Mononuclear cell (primary cell): ENCODE data around the gene GYS2. TPM values are rescaled to one million over a fixed set of nuclear protein-coding genes. Genes with fewer than 3 reads are reported as not detected.

ENCODE experiments used
- H3K27me3 ChIP-seq: 2 replicates; pipeline ENCODE4 v1.6.0; 2011; ENCODE audit warnings: low read length, control low read depth; ENCODE audit not compliant: insufficient read depth
- H3K4me1 ChIP-seq: 2 replicates; pipeline ENCODE4 v1.5.1; 2011; ENCODE audit warnings: mild to moderate bottlenecking, low read length, control low read depth; ENCODE audit not compliant: insufficient read depth
- H3K4me3 ChIP-seq: 2 replicates; pipeline ENCODE4 v1.5.1; 2011; ENCODE audit warnings: mild to moderate bottlenecking, low read length, moderate library complexity
- H3K9me3 ChIP-seq: 2 replicates; pipeline ENCODE4 v1.5.1; 2011; ENCODE audit warnings: low read depth, mild to moderate bottlenecking, control low read depth, low read length
- total RNA-seq: library from RNA; depleted of rRNA; stranded (reverse); fragments of >200 nt; gene quantifications from one replicate; pipeline ENCODE4 v1.2.3, GENCODE V29; 2012

The GYS2 gene
- total RNA-seq, 1 donor: not detected

DNA sequence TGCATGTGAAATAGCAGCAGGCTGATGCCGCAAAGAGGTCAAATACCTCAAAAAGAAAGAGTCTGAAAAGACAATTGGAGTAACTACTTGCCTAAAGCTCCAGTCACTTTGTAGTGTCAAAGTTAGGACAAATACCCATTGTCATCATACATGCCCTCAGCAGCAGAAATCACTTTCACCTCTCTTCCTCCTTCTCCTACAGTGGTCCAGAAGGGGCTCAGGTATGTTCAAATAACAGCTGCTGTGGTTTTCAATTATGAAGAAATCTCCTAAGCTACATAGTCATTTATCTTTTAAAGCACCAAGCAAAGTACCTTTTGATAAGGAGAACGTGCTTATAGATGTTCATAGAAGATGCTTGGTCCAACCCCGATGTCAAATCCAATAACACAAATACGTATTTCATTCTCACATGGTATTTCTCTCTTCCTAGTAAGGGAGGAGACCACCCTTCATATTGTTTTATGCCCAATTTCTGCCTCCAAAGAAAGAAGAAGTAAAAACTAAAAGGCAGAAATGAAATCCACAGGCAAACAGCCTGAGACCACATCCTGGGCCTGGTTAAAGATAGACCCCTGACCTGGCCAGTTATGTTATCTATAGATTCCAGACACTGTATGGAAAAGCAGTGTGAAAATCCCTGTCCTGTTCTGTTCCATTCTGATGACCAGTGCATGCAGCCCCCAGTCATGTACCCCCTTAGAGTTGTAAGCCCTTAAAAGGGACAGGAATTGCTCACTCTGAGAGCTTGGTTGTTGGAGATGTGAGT lies 23.7 kb downstream of the GYS2 start:
- Histone ChIP-seq H3K4me1 (no peaks in the 10 kb centered on the region), H3K9me3 (no peaks in the 10 kb centered on the region), H3K27me3 (no peaks in the 10 kb centered on the region), H3K4me3 (no peak overlapping the region)

GRCh38 chr12:21577516-21577915 lies 27.1 kb downstream of the GYS2 start:
- no peaks in the 10 kb centered on the region for H3K9me3 ChIP-seq
- no peaks in the 10 kb centered on the region for H3K27me3 ChIP-seq
- no peaks in the 10 kb centered on the region for H3K4me1 ChIP-seq
- H3K4me3 ChIP-seq: no peak overlapping the region

GRCh38 chr12:21576431-21576830 lies 28.2 kb downstream of the GYS2 start:
- Histone ChIP-seq H3K4me1 (no peaks in the 10 kb centered on the region), H3K4me3 (no peak overlapping the region), H3K9me3 (no peaks in the 10 kb centered on the region), H3K27me3 (no peaks in the 10 kb centered on the region)

DNA sequence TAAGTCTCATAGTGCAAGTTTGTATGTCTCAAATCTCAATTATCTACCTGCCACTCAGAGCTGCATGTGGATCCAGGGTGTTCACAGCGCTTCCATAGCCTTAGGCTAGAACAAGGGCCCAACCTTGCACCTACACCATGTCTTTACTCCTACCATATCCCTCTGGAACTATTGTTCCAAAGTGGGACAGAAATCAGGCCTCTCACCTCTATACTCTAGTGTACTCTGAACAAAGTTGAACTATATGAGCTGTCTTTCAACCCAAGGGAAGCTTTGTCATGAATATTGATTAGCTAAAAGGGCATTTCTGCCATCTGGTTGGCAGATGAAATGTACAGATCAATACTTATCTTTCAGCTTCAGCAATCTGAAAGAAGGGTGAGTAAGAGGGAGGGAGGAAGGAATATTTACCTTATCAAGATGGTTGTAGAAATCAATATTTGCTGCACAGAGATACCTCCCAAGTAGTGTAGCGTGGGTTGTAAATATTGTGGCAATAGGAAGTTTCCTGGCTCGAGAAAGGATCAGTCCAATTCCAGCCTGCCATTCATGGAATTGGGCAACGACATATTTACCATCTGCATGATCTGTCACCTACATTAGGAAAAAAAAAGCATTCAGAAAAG lies 30.8 kb downstream of the GYS2 start:
- H3K4me1 ChIP-seq: no peaks in the 10 kb centered on the region
- H3K27me3 ChIP-seq: no peaks in the 10 kb centered on the region
- no peaks in the 10 kb centered on the region for H3K9me3 ChIP-seq
- no peak overlapping the region for H3K4me3 ChIP-seq

DNA sequence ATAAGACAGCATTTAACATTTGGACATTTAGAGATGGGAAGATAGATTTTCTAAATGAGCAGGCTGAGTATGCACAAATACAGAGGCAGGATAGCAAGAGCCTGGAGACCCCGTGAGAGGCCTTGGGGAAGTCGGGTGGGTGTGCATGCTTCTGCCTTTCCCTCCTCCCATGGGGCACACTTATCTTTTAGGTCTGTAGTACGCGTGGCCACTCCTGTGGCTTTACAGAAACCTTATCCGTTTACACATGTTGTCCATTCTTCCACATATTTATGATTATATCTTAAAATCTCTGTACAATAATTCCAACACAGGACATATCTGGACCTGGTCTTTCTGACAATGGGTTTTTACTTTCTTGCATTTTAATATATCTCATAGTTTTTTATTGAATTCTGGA lies 33.6 kb downstream of the GYS2 start:
- Histone ChIP-seq H3K4me1 (no peaks in the 10 kb centered on the region), H3K27me3 (no peaks in the 10 kb centered on the region), H3K9me3 (no peaks in the 10 kb centered on the region), H3K4me3 (no peak overlapping the region)

DNA sequence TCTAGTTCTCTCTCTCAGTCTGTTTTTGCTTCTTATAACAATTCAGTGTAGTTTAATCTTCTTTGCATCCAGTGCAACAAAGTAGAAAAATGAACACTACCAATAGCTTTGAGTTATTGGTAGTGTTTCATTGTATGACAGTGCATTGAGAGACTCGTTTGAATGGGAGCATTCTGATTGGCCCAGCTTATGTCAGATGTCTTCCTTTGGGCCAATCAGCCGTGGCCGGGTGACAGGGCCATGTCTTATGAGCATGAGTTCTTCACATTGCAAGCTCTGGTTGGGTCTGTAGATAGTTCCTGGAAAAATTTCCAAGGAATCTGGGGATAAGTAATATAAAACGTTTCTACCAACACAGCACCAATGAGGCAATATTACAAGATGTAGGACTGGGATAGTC lies 36.5 kb downstream of the GYS2 start:
- Histone ChIP-seq H3K4me1 (no peaks in the 10 kb centered on the region), H3K27me3 (no peaks in the 10 kb centered on the region), H3K4me3 (no peak overlapping the region), H3K9me3 (no peaks in the 10 kb centered on the region)

DNA sequence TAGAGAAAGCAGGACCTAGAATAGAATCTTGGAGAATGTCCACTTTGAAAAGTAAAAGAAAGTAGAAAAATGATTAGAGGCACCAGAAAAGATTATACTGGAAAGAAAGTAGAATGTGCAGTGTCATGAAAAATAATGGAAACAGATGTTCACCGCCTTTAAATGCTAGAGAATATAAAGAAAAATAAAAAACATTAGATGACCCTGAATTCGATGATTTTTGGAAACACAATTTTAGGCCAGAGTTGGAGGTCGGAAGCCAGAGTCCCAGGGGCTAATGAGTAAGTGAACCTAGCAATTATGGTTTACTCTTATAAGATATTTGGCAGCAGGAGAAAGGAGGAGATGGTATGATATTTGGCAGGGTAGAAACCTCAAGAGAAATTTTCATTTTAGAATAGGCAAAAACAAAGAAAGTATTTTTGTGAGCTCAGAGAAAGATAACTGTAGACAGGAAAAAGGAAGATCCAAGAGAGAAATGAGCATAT lies 37.7 kb downstream of the GYS2 start:
- H3K9me3 ChIP-seq: no peaks in the 10 kb centered on the region
- no peaks in the 10 kb centered on the region for H3K4me1 ChIP-seq
- H3K27me3 ChIP-seq: no peaks in the 10 kb centered on the region
- no peak overlapping the region for H3K4me3 ChIP-seq

DNA sequence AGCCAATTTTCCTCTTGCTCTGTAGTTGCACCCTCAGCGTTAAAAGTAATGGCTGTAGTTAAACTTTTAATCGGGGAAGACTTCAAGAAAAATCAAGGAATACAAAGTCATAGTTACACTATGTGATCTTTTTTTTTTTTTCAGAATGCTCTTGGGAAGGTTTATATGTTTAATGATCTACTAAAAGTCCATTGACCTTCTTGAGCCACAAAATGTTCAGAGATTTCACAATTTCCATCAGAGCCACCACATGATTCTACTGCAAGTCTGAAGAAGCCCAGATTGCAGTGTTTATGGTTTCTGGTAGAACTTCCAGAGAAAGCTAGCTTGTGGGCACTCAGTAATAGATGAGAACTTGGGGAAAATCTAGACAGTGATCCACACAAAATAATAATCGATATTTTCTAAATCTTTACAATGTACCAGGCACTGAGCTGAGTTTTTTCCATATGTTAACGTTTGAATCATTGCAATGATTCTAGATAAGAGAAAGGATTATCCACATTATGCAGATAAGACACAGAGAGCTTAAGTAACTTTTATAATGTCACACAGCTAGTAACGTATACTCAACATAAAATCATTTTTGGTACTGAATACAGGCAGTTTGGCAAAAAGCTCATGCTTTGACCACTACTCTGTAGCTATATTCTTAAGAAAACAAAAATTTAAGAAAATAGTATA lies 38.3 kb downstream of the GYS2 start:
- H3K27me3 ChIP-seq: no peaks in the 10 kb centered on the region
- no peak overlapping the region for H3K4me3 ChIP-seq

DNA sequence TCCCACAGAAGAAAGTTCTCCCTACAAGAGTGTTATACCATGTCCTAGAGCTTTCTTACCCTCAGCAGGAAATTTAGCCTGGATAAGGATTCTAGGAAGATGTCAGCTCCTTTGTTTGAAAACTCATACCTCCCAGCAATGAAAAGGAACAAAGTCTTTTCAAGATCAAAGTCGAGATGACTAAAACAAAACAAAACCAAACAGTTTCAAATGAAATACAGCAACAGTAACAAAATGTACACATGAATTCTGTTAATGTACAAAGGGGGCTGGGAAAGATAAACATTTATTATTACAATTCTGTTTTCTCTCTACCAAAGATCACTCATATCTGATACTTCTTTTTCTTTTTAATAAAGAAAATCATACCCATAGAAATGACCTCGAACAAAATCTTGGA lies 41.8 kb downstream of the GYS2 start:
- Histone ChIP-seq H3K4me3 (no peak overlapping the region), H3K27me3 (no peaks in the 10 kb centered on the region), H3K4me1 (no peaks in the 10 kb centered on the region), H3K9me3 (no peaks in the 10 kb centered on the region)

More for the DNA sequence above, 38.3 kb downstream of the GYS2 start:
- Histone ChIP-seq H3K4me1 (no peaks in the 10 kb centered on the region), H3K9me3 (no peaks in the 10 kb centered on the region)

DNA sequence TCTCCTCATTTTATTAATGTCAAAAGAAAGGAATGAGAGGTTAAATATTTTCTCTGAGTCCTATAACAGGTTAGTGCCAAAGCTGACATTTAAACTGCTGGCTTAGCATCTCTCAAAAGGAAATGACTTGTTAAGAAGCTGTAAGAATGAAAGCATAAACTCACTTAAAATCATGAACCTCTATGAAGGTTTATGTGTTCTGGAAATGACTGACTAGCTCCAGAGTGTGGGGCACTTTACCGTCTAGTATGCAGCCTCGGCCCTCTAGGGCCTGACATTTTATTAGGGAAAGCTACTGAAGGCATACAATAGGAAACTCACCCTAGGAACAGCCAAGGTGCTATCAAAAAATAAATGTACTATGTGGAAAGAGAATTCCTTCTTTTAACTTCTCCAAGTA lies 43.5 kb downstream of the GYS2 start:
- H3K4me3 ChIP-seq: no peak overlapping the region
- H3K4me1 ChIP-seq: no peaks in the 10 kb centered on the region
- H3K27me3 ChIP-seq: no peaks in the 10 kb centered on the region
- H3K9me3 ChIP-seq: no peaks in the 10 kb centered on the region

DNA sequence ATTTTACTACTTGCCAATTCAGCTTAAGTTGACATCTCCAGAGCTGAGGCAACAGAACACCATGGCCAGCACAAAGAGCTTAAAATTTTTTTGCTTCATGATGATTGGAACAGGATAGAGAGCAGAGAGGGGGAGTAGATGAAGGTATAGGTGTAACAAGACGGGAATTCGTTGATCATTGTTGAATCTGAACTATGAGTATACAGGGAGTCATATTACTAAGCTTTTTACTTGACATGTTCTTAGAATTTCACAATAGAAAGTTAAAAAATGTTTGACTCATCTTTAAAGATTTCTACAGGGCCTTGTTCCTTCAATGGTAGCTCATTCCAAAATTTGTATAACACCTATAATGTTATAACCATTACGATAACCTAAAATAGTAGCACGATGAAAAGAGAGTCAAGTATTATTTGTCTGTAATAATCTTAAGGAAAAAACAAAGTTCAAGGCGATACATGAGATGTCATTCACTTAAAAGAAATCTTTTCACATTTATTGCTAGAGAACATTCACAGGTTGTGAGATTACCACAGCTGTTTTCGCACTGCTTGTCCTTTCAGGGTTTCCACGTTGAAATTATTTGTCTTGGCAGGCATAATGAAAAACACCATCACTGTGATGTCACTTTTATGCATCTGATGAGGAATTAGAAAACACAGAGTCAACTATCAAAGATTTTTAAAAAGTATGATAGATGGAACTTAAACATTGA lies 44.6 kb downstream of the GYS2 start:
- no peaks in the 10 kb centered on the region for H3K27me3 ChIP-seq
- no peak overlapping the region for H3K4me3 ChIP-seq
- H3K4me1 ChIP-seq: no peaks in the 10 kb centered on the region
- no peaks in the 10 kb centered on the region for H3K9me3 ChIP-seq

DNA sequence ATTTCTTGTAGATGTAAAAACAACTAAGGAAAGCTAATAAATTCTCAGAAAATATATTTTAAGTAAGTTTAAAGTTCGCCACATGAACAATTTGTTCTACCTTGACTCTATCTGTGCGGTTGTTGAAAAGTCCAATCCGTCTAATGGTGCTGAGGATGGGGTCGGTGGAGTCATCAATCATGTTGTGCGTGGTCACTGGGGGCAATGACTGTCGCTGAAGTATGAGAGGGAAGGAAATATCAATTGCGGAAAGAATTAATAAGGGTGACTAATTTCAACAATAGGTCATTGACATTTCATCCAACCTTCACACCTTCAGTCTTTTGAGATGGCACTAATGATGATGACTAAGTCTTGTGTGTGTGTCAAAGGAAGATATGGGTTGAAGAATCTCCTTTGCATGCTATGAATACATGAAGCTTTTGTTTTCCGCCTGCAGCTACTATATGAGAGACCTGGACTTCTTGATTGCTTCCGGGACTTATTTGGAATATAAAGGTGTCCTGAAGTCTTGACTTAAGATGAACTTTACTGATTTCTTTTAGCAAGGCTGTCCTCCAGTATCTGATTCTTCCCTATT lies 46.5 kb downstream of the GYS2 start:
- H3K27me3 ChIP-seq: no peaks in the 10 kb centered on the region
- H3K4me1 ChIP-seq: no peaks in the 10 kb centered on the region
- H3K9me3 ChIP-seq: no peaks in the 10 kb centered on the region
- H3K4me3 ChIP-seq: no peak overlapping the region

- H3K4me1 ChIP-seq: no peaks in the 10 kb centered on the region
- no peak overlapping the region for H3K4me3 ChIP-seq
- H3K9me3 ChIP-seq: no peaks in the 10 kb centered on the region
- H3K27me3 ChIP-seq: no peaks in the 10 kb centered on the region
These were observed 51.3 kb downstream of the GYS2 start for GRCh38 chr12:21553329-21553675.

GRCh38 chr12:21552635-21553328 lies 51.9 kb downstream of the GYS2 start:
- no peaks in the 10 kb centered on the region for H3K4me1 ChIP-seq
- H3K27me3 ChIP-seq: no peaks in the 10 kb centered on the region
- no peaks in the 10 kb centered on the region for H3K9me3 ChIP-seq
- no peak overlapping the region for H3K4me3 ChIP-seq
